HG02852 (cell line): ENCODE results near the gene CHD9NB.
"Not testable (repeated sequence)": the region's sequence is repeated elsewhere in the genome, so short reads cannot be mapped to it uniquely, and the experiment has no call there.

Experiments
- ATAC-seq: cut with Tn5 transposase; IDR thresholded peaks from one replicate; pipeline ENCODE4 v1.9.1; 2021; ENCODE audit warnings: mild to moderate bottlenecking, moderate library complexity; ENCODE audit not compliant: unreplicated experiment

Gene CHD9NB

GRCh38 chr16:53058441-53058840, 5.7 kb upstream of the CHD9NB start:
- no peak for ATAC-seq

- no peak for ATAC-seq
Observed at GRCh38 chr16:53057658-53058057, 5.0 kb upstream of the CHD9NB start.

- ATAC-seq, result no peak
Observed at GRCh38 chr16:53056392-53056881, 3.7 kb upstream of the CHD9NB start.

- ATAC-seq, result no peak
Observed at GRCh38 chr16:53055541-53056391, 3.1 kb upstream of the CHD9NB start.

GRCh38 chr16:53054670-53055485, 2.2 kb upstream of the CHD9NB start, which contains the start of gene CHD9:
Gene CHD9 (plus strand): TSS chr16:53054991. CDS start chr16:53156090, 101,099 bp downstream.
- ATAC-seq, result peak; percentile 81

- peak; percentile 33 for ATAC-seq
Observed at GRCh38 chr16:53053967-53054669, 1.4 kb upstream of the CHD9NB start.

- ATAC-seq, result not testable (repeated sequence)
Observed at GRCh38 chr16:53051255-53051654, 1.4 kb downstream of the CHD9NB start.

GRCh38 chr16:53048139-53048915, 4.4 kb downstream of the CHD9NB start:
- ATAC-seq, result no peak

GRCh38 chr16:53047515-53047914, 5.2 kb downstream of the CHD9NB start:
- not testable (repeated sequence) for ATAC-seq

GRCh38 chr16:53045341-53046220, 7.1 kb downstream of the CHD9NB start:
- ATAC-seq, result no peak

- ATAC-seq, result no peak
Observed at GRCh38 chr16:53043986-53044601, 8.6 kb downstream of the CHD9NB start.

GRCh38 chr16:53043428-53043831, 9.3 kb downstream of the CHD9NB start:
- no peak for ATAC-seq

GRCh38 chr16:53042235-53042701, 10.4 kb downstream of the CHD9NB start:
- ATAC-seq, result no peak

GRCh38 chr16:53041320-53042051, 11.2 kb downstream of the CHD9NB start:
- no peak for ATAC-seq

GRCh38 chr16:53040788-53041187, 11.9 kb downstream of the CHD9NB start:
- no peak for ATAC-seq

GRCh38 chr16:53036711-53037110, 16.0 kb downstream of the CHD9NB start:
- not testable (repeated sequence) for ATAC-seq

GRCh38 chr16:53036066-53036465, 16.6 kb downstream of the CHD9NB start:
- ATAC-seq, result no peak
